Measurements from ENCODE around the gene KIF2A. TPM values are rescaled to one million over a fixed set of nuclear protein-coding genes. Genes with fewer than 3 reads are reported as not detected.
A peak's percentile ranks its signal among the peaks of the same experiment; 100 is the strongest.

KIF2A gene
- total and polyA plus RNA-seq, 10 donors = 4.3 to 66.7 (median 44.3) TPM

DNA sequence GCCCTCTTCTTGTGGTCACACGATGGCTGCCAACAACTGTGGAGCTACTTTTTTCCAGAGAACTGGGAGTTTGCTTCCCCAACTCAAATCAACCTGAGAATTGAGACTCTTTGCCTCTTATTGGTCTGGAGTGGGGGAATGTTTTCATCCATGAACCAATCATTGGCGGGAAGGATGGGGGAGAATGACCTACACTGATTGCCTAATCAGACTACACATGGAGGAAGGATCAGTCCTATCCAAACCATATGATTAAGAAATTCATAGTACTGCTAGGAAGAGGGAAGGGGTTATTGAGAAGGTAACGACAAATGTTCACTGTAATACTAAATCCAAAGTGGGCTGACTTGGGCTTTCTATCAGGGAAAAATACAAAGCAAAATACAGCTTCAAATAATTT, 7.9 kb upstream of the KIF2A start:
- intact Hi-C loops (cut with DNase I; ENCODE audit: low total_unique reads) = no loop called here
- no peaks in the 10 kb centered on the region for H3K36me3 ChIP-seq
- WGBS, 5 donors = 74 to 94% (median 90%) methylated on average over 3 of the region's 3 CpGs
- no peak for DNase-seq
- peaks cover 0 to 16% (median 0%) of the 10 kb centered on the region in 6 donors for H3K4me1 ChIP-seq
- H3K27me3 ChIP-seq (replicated peaks in 1 of 7) = no peaks in the 10 kb centered on the region
- H3K9me3 ChIP-seq = no peaks in the 10 kb centered on the region
- no peak overlapping the region for H3K27ac ChIP-seq
- no peak overlapping the region for H3K4me3 ChIP-seq
- TF ChIP-seq, protein P1, sequence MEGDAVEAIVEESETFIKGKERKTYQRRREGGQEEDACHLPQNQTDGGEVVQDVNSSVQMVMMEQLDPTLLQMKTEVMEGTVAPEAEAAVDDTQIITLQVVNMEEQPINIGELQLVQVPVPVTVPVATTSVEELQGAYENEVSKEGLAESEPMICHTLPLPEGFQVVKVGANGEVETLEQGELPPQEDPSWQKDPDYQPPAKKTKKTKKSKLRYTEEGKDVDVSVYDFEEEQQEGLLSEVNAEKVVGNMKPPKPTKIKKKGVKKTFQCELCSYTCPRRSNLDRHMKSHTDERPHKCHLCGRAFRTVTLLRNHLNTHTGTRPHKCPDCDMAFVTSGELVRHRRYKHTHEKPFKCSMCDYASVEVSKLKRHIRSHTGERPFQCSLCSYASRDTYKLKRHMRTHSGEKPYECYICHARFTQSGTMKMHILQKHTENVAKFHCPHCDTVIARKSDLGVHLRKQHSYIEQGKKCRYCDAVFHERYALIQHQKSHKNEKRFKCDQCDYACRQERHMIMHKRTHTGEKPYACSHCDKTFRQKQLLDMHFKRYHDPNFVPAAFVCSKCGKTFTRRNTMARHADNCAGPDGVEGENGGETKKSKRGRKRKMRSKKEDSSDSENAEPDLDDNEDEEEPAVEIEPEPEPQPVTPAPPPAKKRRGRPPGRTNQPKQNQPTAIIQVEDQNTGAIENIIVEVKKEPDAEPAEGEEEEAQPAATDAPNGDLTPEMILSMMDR (IDR thresholded peaks at IDR 0.05 in 8 of 11, conservative IDR thresholded peaks at IDR 0.05 in 3 of 11) = no peak
- TF ChIP-seq POLR2AphosphoS5 (IDR thresholded peaks at IDR 0.05) (no peak), POLR2A (IDR thresholded peaks at IDR 0.05) (no peak)

DNA sequence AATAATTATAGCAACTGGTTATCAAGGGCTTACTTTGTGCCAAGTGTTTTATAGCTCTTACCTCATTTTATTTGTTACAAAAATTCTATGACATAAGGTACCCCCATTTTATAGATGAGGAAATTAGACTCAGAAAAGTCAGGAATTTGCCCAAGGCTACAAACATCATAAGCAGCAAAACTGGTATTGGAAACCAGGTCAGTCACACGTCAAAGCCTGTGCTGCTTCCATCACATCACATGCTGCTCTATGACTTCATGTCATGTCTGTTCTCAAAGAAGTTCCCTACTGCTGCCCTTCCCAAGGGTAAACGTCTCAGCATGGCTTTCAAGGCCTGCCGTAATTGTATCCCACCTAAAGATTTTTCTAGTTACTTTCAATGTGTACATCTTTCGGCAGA, 6.9 kb upstream of the KIF2A start:
- H3K9me3 ChIP-seq = no peaks in the 10 kb centered on the region
- no peak overlapping the region for H3K4me3 ChIP-seq
- no peaks in the 10 kb centered on the region for H3K27me3 ChIP-seq (replicated peaks in 1 of 7)
- H3K4me1 ChIP-seq = peaks cover 0 to 16% (median 0%) of the 10 kb centered on the region in 6 donors
- intact Hi-C loops (cut with DNase I; ENCODE audit: low total_unique reads) = no loop called here
- no peak overlapping the region for H3K27ac ChIP-seq
- TF ChIP-seq, protein P1 (IDR thresholded peaks at IDR 0.05 in 8 of 11, conservative IDR thresholded peaks at IDR 0.05 in 3 of 11) = no peak
- TF ChIP-seq POLR2AphosphoS5 (IDR thresholded peaks at IDR 0.05) = no peak
- TF ChIP-seq POLR2A (IDR thresholded peaks at IDR 0.05) = no peak
- no peak for DNase-seq
- no peaks in the 10 kb centered on the region for H3K36me3 ChIP-seq
- 79 to 91% (median 88%) methylated on average over 4 of the region's 4 CpGs for WGBS, 5 donors

DNA sequence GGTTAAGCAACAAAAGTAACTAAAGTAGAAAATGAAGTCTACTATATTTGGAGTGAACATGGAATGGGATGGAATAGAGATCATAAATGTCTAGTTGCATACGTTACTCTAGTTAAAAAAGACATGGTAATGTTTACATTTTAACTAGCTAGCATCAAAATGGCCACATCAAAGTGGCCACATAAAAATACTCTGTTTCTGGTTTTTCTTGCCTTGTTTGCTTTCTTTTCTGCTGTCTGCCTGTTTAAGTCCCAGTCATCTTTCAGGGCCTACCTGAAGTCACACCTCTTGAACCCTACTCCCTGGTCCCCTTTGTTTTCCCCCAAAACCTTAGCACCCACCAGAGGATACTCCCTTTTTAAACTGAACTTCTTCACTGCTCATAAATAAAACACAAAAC, 6.4 kb upstream of the KIF2A start:
- H3K4me3 ChIP-seq = no peak overlapping the region
- TF ChIP-seq POLR2AphosphoS5 (IDR thresholded peaks at IDR 0.05) = no peak
- TF ChIP-seq, protein P1 (IDR thresholded peaks at IDR 0.05 in 8 of 11, conservative IDR thresholded peaks at IDR 0.05 in 3 of 11) = no peak
- TF ChIP-seq POLR2A (IDR thresholded peaks at IDR 0.05) = no peak
- peak overlapping the region in 1 of 8 donors; percentile 45 for H3K27ac ChIP-seq
- peaks cover 0 to 16% (median 0%) of the 10 kb centered on the region in 6 donors for H3K4me1 ChIP-seq
- no peaks in the 10 kb centered on the region for H3K27me3 ChIP-seq (replicated peaks in 1 of 7)
- H3K9me3 ChIP-seq = no peaks in the 10 kb centered on the region
- WGBS, 5 donors = 50 to 78% (median 67%) methylated on average over 1 of the region's 1 CpG
- intact Hi-C loops (cut with DNase I; ENCODE audit: low total_unique reads) = no loop called here
- DNase-seq = no peak
- H3K36me3 ChIP-seq = no peaks in the 10 kb centered on the region

DNA sequence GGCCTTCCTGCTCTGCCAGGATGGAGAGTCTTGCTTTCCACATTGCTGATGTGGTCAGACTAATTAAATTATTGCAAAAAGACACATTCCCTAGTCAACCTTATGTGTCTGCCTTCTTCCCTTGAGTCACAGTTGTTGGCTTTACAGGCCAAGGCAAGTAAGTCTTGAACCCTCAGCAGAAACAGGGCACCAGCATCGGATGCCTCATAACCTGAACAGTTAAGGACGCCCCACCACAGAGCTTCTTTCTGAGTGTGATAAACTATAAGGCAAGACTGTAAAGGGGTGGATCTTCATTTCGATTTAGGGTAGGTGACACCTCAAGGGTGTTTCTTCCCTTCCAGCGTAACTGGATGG, 670 bp upstream of the KIF2A start:
- Histone ChIP-seq H3K27ac (peak overlapping the region; percentile 87 to 98 (median 94)), H3K27me3 (replicated peaks in 1 of 7) (no peaks in the 10 kb centered on the region), H3K4me1 (peaks cover 15 to 46% (median 38%) of the 10 kb centered on the region in 6 donors), H3K4me3 (peak overlapping the region; percentile 78 to 99 (median 95)), H3K9me3 (no peaks in the 10 kb centered on the region), H3K36me3 (no peaks in the 10 kb centered on the region)
- TF ChIP-seq POLR2A (IDR thresholded peaks at IDR 0.05) (no peak), POLR2AphosphoS5 (IDR thresholded peaks at IDR 0.05) (no peak)
- TF ChIP-seq, protein P1 (IDR thresholded peaks at IDR 0.05 in 8 of 11, conservative IDR thresholded peaks at IDR 0.05 in 3 of 11) = no peak
- 44 to 56% (median 49%) methylated on average over 4 of the region's 4 CpGs for WGBS, 5 donors
- intact Hi-C loops (cut with DNase I; ENCODE audit: low total_unique reads) = loop anchor here (10.0 kb wide), 1 partner anchor 99 kb away; the partner anchor contains the start of gene DIMT1
- DNase-seq = no peak
